DMS153 (cell line): Measurements from ENCODE around the gene GRIK5.

Experiments used
- DNase-seq: peaks from one replicate; lab custom pipeline; 2025; lab: John Stamatoyannopoulos, UW

The GRIK5 gene

GRCh38 chr19:41990615-41991014, 79.4 kb downstream of the GRIK5 start:
- DNase-seq: no peak

GRCh38 chr19:41990028-41990427, 80.0 kb downstream of the GRIK5 start:
- DNase-seq: no peak

GRCh38 chr19:41988947-41989346, 81.1 kb downstream of the GRIK5 start:
- DNase-seq: no peak

- no peak for DNase-seq
Observed at GRCh38 chr19:41987141-41987860, 82.7 kb downstream of the GRIK5 start.

- DNase-seq: no peak
Observed at GRCh38 chr19:41984961-41985360, 85.0 kb downstream of the GRIK5 start.

- DNase-seq: no peak
Observed at GRCh38 chr19:41981724-41982123, 88.3 kb downstream of the GRIK5 start.

DNA sequence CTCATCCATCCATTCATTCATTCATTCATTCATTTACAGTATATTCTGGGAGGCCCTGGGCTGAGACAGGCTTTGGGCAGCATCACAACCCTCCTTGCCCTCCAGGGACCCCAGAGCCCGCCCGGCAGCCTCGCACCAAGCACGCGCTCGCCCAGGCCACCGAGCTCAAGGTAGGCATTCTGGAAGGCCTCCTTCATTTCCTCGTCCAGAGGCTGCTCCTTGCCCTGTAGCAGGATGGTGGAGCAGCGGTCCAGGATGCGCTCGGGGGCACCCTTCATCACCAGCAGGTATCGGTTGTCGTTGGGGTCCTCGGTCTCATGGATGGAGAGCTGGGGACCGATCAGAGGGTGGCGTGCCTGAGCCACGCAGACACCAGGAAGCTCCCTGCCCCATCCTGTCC, 91.5 kb downstream of the GRIK5 start:
- DNase-seq: no peak

DNA sequence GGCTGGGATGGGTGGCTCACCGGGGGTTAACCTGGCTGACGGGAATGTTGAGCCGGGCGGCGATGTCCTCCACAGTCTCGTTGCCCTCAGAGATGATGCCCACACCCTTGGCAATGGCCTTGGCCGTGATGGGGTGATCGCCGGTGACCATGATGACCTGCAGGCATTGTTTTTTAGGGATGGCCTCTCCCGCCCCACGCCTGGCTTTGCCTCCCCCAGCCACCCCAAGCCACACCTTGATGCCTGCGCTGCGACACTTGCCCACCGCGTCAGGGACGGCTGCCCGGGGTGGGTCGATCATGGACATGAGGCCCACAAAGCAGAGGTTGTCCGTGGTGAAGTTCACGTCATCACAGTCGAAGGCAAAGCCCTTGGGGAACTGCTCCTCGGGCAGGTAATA, 92.1 kb downstream of the GRIK5 start:
- no peak for DNase-seq

DNA sequence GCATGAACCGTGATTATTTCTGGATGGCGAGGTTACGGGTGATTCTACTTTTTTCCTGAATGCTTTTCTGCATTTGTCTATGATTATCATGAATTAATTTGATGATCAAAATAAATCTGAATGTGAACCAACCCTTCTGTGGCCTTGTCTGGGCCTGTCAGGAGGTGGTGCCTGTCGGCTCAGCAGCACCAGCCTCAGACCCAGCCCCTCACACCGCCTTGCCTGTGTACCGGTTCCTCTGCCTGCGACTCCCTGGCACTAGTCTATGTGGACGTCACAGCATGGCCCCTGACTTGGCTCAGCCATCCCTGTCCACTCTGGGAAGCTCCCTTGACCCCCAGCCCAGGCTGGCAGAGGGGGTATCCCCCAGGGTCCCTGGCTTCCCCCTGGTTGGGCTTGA, 95.4 kb downstream of the GRIK5 start:
- DNase-seq: no peak

GRCh38 chr19:41971363-41971762, 98.6 kb downstream of the GRIK5 start:
- DNase-seq: no peak

GRCh38 chr19:41969772-41970458, 100.1 kb downstream of the GRIK5 start:
- DNase-seq: no peak

DNA sequence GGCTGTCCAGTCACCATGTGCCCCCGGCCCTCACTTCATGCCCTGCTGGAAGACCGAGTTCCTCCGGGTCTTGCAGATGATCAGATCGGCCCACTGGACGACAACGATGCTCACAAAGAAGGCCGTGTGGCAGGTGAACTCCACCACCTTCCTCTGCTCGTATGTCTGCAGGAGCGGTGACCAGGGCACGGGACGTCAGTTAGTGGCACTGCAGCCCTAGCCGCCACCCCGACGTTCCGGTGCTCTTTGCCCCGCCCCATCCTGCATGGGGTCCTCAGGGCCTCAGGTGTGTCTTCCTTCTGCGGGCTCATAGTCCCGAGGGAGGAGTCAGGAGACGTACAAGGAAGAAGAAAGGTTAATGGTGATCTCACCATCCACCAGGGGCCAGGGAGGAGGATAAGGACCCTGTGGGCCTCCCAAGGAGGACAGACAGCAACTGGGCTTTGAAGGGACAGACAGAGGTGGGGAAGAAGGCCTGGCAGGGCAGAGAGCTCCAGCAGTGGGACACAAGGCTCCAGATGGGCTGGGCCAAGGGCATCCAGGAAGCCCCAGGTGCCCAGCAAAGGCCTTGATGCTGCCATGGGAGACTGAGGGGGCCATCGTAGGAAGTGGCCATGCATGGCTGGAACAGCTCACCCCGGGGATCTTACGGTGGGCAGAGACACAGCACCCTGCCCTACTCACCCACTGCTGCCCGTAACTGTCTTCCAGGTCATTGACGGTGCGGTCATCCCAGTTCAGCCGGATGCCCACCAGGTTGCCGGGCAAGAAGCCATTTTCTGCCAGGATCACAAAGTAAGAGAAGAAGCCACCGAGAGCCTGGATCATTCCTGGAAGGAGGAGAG, 101.0 kb downstream of the GRIK5 start:
- no peak for DNase-seq

DNA sequence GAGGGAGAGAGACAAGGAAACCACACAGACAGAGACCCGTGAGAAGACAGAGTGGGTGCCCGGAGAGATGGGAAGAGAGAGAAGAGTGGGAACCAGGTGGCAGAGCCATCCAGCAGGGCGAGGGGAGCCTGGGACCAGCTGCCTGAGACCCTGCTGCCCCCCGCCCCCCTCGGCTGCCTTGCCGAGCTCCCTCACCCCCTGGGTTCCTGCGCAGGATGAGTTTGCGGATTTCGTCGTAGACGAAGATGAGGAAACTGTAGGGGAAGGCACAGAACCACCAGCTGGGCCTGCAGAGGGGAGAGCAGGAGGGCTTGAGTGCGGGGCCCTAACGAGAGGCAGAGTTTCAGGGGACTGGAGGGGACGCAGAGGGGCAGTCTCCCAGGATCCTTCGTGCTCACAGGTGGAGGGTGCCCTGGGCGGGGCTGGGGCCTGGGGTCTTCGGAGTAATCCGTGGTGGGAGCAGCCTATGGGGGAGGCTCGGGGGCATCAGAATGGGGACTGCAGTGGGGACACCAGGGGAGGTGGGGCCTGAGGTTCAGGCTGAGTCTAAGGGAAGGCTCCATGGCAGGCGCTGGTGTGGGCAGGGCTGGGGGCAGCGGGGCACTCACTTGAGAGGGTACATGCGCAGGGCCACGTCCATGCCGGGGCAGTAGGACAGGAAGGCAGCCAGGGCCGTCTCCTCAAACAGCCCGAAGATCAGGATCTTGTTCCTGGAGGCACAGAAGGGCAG, 102.8 kb downstream of the GRIK5 start:
- no peak for DNase-seq

DNA sequence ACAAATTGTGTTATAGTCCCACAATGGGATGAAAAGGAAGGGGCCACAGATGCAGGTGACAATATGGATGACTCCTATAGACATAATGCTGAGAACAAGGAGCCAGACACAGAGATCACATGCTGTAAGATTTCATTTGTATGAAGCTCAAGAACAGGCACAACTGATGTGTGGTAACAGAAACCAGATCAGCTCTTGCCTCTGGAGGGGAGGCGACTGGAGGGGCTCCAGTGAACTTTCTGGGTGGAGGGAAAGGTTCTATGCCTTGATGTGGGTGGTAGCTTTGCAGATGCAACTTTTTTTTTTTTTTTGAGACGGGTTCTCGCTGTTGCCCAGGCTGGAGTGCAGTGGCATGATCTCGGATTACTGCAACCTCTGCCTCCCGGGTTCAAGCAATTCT, 104.9 kb downstream of the GRIK5 start:
- DNase-seq: no peak

DNA sequence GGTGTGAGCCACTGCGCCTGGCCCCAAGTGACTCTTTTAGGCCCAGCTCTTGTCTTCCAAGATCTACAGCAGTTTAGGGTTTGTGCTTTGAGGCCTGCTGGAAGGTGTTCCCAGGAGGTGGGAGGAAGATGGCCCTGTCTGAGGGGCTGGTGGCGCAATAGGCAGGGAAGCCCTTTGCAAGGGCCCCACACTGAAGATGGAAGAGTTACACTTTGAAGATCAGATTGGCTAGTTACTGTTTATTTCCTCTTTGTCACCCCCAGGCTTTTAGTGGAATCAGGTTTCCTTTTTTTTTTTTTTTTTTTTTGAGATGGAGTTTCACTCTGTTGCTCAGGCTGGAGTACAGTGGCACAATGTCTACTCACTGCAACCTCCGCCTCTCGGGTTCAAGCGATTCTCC, 109.0 kb downstream of the GRIK5 start:
- no peak for DNase-seq

GRCh38 chr19:41959056-41960053, 110.7 kb downstream of the GRIK5 start, which contains the start of gene RABAC1:
Gene RABAC1, minus strand, starts transcription at chr19:41959321. Its CDS starts 29 bp downstream, at chr19:41959292.
- peak; percentile 92 for DNase-seq

DNA sequence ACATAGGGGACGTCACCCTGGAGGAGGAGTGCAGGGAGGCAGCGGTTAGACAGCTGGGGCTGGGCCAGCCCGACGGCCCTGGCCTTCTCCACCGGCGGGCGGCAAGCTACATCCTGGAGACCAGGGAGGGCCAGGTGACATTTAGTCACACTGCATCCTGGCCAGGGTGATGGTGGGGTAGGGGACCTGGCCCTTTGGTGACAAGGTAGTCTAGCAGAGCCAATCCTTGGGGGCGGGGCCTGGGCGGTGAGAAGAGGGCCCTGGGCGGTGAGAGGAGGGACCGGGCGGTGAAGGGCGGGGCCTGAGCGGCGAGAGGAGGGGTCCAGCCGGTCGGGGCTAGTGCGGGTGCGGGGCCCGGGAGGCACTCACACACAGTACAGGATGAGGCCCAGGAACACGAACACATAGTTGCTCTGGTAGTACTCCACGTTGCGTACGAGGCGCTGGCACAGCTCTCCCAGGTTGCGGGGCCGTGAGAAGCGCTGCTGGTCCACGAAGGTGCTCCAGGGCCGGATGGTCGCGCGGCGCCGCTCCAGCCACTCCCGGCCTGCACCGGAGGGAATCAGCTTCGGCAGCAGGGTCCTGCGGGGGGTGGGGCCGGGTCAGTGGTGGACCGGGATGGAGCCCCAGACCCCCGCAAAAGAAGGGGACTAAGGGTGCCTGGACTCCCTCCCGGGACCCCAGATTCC, 111.5 kb downstream of the GRIK5 start:
- peak; percentile 58 for DNase-seq

- peak; percentile 75 for DNase-seq
Observed at GRCh38 chr19:41957838-41958366, 112.1 kb downstream of the GRIK5 start.

DNA sequence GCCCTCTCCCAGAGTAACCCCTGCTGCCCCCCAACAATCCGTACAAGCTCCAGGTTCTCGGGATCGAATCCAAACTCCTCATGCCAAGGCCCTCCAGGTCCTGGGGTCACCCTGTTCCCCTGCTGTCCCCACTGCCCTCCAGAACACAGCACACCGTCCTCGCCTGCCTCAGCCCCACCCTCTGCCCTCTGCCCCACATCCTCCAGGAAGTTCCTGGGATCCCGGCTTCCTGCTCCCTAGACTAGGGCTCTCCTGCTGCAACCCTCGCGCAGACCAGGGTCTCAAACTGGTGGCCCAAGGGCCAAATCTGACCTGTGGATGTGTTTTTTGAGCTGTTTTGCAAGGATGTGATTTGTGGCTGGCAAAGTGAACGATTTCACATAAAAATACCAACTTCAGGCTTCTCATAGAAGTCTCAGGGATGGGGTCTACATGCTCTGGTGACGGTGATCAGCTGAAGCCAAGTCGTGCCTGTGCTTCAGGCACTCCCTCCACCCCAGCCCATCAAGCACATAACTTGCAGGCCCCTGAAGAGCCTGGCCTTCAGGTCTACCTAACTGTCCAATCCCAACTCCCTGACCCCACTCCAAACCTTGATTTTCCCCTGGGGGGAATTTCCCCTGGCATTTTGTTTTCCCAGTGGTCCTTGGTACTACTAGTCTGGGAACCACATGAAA, 112.7 kb downstream of the GRIK5 start:
- DNase-seq: no peak
